GM19023 (cell line): Measurements from ENCODE around the gene COPS3.

Experiments
- ATAC-seq: cut with Tn5 transposase; IDR thresholded peaks from one replicate; pipeline ENCODE4 v1.9.1; 2021; ENCODE audit warnings: mild to moderate bottlenecking, moderate library complexity; ENCODE audit not compliant: unreplicated experiment

COPS3 gene

DNA sequence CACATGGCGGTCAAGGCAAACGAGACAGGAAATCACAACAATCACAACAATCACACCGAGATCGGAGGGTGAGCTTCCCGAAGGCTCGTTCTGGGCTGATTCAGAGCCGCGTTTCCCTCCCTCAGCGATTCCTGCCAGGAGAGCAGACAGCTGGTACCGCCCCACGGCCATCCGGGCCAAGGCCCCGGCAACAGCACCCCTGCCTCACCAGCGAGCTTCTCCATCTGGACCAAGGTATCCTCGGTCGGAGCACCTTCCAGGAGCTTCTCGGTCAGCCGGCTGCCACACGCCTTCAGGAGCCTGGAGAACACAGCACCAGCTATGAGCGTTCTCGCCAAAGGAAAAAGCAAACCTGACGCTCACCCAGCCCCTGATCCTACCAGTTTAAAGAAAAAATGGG lies 59.7 kb downstream of the COPS3 start:
- ATAC-seq = no peak

DNA sequence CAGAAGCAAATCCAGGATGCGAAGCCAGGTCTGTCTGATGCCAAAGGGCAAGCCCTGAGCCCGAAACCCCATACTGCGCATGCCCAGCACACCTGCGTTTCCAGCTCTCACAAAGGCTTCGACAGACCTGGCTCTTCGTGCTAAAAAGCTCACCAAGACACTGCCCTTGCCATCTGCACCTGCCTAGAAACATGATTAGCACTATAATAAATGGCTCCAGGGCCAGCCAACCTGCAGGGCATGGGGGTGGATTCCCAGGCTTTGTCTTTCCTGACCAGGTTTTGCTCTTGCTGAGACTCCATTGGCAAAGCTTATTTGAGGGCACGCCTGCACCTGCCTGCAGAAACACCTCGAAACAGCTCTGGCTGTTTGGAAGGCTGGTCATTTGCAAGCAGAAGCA lies 60.5 kb downstream of the COPS3 start:
- no peak for ATAC-seq

DNA sequence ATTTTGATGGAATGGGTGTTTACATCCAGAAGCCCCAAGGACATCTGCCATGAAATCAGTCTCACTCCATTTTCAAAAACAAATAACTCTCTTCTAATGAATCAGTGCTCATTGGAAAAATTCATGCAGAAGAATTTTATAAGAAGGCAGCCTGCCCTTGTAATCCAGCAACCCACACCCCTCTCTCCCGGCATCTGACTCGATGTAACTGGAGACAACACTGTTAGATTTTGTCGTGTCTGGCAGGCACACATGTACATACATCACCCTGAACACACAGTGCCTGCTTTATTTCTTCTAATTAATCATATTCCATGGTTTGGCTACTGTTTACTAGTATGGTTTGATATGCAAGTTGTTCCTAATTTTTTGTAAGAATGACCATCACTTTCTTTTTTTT lies 63.1 kb downstream of the COPS3 start:
- no peak for ATAC-seq

DNA sequence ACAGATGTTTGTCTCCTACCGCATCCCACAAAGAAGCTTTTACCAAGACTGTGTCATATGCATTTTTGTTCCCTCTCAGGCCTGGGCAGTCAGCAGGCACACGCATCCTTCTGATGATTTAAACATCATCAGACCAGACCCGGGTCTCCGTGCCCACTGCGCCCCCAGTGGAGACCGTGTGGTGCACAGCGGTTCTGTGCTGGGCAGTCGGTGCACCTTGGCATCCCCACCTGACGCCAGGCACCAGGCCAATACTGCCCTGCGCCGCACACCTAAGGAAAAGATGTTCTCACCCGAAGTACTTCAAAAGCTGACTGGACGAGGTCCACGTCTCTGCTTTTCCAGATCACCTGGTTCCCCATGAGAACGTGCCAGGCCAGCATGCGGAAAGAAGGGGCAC lies 64.3 kb downstream of the COPS3 start:
- no peak for ATAC-seq

DNA sequence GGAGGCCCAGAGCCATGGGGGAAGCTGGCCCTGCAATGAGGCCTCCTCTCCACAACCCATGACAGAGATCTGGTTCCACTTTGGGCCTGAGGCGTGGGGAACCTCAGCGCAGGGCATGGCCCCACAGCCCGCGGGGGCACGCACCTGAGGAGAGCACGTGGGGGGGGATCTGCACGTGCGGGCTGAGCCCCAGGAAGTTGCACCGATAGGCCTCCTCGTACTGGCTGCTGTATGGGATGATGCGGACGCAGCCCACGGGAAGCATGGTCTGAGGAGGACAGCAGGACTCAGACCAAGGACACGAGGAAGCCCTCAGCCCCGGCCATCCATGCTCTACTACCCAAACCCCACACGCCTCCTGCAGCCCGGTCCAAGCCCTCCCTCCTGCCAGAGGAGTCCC lies 64.8 kb downstream of the COPS3 start:
- ATAC-seq = no peak

DNA sequence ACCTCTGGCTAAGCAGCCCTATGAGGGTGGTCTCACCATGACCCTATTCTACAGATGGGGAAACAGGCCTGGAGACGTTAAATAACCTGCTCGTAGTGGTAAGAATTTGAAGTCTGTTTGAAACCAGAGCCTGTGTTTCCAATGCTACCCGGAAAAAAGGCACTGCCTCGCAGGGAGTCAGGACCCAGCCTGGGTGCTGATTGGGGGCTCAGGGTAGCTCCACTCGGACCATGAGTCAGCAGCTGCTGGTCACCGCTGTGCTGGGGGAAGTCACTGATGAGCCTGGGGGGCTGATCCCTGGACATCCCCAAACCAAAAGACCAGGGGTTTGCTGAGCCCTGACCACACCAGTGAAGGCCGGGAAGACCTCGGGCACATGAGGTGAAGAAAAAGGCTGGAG lies 65.5 kb downstream of the COPS3 start:
- ATAC-seq = no peak

DNA sequence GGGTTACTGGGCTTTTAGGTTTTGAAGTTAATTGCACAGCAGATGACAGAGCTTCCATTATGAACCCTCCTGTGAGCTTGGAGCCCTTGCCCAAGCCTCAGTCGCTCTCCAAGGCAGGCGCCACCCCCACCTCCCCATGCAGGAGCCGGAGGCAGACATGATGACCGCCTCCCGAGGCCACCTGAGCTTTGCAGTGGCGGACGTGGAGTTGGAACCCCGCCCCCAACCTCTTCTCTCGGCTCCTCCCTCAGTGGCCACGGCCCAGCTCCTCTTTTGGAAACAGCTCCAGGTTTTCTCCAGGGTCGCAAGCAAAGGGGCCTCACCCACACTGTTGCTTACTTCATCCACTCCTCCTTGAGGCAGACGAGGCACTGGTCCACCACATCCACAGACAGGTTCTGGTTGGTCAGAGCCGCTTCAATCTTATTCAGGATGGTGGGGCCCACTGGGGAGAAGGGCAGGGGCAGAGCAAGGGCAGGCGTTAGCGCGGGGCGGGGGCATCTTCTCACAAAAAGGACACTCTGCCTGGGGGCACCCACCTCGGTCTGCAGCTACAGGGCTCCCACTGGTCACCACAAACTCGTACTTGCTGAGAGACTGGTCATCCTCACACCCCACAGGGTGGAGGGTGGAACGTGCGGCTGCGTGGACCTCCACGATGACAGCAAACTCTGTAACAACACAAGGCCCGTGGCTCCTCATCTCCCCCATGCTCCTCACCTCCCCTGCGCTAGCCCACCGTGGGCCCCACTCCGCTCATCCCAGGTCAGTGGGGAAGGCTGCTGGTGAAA lies 66.2 kb downstream of the COPS3 start:
- ATAC-seq = no peak

DNA sequence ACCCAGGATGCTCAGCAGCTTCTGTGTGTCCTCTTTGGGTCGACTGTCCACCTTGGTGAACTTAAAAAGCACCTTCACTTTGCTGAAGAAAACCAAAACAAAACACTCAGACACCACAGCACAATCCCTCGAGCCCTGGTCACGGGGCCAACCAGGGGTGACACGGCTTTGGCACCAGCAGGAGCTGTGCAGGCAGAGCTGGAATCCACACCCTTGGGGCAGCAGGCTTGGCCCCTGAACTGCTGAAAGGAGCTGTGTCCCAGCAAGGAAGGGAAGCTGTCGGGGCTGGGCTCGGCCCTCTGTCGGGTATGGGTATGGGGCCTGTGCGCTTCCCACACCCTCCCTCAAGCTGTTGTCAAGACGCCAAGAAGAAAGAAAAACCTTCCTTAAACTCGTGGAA lies 67.3 kb downstream of the COPS3 start:
- ATAC-seq = no peak

DNA sequence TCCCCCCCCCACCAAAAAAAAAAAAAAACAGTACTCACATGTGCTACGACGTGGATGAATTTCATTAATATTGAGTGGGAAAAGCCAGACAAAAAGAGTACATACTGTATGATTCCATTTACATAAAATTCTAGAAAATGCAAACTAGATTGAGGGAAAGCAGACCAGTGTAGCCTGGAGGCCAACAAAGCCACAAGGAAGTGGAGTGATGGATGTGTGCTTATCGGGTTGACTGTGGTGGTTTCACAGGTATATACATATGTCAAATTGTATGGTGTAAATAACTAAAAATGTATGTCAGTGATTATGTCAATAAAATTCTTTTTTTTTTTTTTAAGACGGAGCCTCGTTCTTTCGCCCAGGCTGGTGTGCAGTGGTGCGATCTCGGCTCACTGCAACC lies 73.0 kb downstream of the COPS3 start:
- no peak for ATAC-seq

DNA sequence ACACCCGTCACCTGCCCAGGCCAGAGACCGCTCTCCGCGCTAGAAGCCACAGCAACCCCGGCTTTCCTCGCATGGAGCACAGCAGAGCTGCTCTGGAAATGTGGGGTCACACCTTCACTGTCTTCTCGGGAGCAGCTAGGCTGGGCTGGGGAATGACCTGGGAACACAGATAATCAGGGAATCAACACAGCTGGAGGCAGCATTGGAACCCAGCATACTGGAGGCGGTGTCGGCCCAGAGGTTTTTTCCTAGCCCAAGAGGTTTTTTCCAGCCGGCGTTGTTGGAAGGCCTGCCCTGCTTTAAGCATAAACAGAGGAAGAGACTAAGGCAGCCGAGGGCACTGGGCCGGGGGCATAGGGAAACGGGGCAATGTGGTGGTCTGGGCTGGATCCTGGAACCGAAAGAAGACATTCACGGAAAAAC lies 74.1 kb downstream of the COPS3 start:
- no peak for ATAC-seq

DNA sequence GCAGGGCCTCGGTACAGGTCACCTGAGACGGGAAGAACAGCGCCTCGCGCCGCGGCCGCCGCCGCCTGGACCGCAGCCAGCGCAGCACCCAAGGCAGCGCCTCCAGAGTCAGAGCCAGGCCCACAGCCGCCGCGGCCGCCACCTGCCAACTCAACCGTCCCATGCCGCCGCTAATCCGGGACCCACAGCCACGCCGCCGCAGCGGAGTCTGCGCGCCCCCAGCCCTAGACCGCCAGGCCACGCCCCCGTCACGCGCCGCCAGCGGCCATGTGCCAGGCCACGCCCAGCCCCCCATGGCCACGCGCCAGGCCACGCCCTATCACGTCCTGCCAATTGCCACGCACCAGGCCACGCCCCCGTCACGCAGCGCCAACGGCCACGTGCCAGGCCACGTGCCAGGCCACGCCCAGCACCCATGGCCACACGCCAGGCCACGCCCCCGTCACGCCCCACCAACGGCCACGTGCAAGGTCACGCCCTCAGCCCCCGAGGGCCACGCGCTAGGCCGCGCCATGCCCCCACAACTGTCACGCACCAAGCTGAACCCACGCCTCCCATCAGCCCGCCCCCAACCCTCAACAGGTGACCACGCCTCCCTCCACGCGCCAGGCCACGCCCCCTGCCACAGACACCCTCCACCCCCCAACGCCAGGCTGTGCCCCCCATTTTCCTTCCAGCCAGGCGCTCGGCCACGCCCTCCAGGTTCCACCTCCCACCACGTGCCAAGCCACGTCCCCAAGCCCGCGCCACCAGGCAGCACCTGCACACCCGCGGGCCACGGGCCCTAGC lies 74.7 kb downstream of the COPS3 start, which contains the start of gene PLD6:
TSS of gene PLD6 (minus strand) at position 210 of the 789 bp plus-strand sequence. CDS start at position 163, 47 bp downstream.
- ATAC-seq = peak; percentile 59

DNA sequence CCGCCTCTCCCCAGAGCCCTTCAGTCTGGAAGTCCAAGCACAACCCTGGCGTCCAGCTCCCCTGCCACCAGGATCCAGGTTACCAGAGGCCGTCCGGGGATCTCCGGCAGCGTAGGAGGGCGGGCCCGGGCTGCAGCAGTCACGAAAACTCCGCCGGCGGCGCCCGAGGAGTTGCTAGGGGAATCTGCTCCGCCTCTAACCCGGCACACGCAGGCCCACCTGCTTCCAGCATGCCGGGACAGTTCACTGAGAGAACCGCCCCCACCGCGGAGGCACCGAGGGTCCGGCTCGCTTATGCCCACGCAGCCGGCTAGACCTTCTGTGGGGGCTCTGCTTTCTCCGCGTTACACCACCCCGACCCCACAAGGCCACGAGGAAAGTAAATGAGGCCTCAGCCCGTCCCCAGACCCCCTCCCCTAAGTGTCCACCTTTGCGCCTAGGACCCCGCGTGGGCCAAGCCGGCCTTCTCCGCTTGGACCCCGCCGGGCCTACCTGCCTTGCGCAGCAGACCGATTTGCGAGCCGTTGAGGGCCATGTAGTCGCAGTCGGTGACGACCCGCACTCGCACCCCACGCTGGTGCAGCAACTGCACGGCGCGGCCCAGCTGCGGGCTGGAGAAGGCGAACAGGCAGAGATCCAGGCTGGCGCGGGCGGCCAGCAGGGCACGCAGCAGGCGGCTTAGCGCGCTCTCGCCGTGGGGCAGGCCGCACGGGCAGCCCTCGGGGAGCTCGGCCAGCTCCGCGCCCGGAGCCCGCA lies 75.5 kb downstream of the COPS3 start:
- peak; percentile 46 for ATAC-seq

DNA sequence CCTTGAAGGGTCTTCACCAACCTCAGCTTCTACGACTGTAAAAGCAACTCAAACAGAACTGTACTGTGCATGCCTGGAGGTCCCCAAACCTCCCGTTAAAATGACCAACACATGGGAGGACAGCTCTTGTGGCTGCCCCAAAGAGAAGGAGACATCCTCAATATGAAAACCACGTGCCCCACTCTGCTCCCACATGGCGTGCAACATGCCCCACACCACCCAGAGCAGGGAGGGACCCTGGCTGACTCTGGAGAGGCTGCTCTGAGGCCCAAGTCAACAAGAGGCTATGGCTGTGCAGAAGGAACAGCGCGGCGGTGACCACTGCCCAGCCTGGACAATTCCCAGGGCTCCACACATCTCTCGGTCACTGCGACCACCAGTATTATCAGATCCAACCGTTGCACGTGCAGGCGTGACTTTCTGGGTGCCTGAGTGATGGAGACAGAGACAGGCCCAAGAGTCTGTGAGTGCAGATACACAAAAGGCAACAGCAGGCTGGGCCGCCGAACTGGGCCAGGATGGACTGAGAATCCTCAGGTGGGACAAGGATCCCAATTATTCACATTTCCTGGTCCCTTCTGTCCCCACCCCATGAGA lies 76.3 kb downstream of the COPS3 start:
- no peak for ATAC-seq

DNA sequence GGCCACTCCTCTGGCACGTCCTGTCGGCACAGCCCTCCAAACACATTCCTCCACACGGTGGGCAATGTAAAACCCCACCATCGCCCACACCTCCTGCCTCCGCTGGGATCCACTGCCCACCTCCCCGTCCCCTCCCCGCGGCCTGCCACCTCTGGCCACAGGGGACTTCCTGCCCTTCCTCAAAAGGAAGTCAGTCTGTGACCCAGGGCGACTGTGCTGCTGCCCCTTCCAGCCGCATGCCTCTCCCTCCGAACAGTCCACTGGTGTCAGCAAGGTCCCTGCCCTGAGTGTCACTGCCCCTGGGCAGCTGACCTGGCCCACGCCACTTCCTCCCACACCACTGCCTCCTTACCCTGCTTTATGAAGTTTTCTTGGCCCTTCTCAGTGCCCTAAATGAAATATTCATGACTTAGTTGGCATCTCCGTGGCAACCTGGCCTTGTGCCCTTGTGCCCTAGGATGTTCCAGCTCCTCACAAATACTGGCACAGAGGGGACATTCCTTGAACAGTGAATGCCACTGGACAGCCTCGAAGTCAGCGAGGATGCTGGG lies 76.9 kb downstream of the COPS3 start:
- no peak for ATAC-seq

DNA sequence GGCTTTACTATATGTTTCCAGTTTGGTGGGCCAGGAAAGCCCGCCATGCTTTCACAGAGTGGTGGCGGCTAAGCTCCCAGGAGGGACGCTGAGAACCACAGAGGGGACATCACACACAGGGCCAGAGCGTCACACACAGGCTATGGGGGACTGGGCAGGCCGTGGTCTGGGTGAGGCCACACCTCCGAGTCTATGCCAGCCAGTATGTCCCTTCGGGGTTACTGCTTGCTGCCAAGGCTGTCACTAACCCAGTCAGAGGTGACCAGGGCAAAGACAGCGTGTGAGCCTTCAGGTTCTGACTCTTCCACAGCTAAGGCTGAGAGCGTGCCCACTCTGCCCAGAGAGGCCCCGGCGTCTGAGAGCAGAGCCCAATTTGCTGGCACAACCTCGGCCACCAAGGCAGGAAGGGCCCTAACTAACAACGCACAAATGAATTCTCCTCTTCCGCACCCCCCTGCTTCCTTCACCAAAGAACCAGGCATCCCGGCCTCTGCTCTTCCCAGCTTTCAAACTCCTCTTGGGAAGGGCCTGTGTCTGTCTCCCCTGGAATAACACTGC lies 77.8 kb downstream of the COPS3 start:
- ATAC-seq = no peak

DNA sequence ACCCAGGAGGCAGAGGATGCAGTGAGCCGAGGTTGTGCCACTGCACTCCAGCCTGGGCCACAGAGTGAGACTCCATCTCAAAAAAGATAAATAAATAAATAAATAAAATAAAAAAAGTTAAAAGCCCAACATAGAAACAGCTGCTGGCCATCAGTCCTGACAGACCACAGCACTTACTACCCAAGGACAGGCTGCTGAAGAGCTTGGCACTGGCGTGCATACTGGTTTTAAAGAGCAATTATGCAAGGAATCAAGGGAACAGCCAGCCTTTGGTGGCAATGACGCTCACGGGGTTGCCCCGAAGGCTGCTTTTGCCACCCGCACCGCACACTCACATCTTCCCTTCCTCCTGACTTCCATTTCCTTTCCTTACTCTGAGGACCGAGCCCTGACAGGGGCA lies 79.1 kb downstream of the COPS3 start:
- ATAC-seq = no peak

DNA sequence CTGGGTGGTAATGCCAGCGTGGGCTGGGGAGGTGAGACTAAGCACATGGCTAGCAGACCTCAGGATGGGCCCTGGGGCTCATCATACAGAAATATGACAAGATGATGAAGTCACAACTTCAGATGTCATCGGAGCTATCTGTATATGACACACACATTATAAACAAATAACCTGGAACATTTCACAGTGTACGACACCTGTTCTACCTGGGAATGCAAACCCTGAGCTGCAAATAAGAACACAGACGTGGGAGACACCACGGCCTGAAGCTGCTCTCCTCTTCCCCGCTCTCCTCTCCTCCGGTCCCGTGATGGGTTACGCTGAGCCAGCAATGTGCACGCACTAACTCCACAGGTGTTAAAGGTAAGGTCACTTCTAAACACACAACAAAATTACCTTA lies 79.8 kb downstream of the COPS3 start:
- ATAC-seq = no peak

DNA sequence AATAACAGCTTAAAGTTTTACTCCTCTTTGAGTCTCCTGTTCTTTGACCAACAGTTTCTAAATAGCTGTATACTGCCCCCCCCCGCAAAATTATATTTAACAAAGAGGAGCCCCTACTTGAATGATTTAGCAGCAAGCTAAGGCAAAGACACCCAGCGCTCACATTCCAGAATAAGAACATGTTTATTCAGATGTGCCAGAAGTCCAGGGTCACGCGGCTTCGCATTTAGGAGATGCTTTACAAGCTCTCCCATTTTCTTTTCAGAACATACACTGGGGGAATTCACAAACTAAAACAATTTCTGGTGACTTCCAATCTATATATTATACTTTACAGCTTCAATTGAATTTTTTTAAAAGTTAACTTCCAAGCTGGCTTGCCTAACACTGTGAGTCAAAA lies 80.2 kb downstream of the COPS3 start:
- ATAC-seq = no peak

DNA sequence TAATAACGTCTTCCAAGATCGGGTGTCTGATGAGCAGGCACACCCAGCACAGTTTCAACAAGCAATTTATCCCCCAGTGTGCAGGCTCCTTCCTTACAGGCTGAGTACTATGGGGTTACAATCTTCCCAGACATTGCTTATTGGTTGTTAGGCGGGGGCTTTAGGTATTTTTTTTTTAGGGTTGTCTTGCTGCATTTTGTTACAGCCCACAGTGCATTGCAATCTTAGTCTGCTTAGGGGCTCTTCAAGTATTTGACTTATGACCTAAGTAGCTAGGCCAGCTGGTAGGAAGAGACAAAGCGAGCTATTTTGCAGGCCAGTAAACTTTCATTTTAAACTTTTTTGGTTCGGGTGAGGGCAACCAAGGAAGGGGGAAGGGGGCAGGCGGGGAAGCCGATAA lies 80.7 kb downstream of the COPS3 start:
- ATAC-seq = no peak

DNA sequence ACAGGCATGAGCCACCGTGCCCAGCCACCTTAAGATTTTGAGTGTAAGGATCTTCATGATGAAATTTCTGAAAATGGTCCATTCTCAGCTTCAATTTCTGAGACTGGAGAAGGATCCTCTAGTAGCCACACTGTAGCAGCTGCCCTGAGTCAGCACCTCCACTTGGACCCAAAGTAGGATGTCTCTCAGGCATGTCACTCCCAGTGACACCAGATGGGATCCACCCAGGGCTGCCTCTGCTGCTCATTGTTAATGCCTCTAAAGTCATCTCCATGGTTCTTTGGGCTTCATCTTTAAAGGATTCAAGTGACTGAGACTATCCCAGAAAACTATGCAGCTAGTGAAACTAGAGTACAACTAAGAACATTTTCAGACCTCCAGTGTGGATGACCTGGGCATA lies 82.8 kb downstream of the COPS3 start:
- ATAC-seq = no peak

DNA sequence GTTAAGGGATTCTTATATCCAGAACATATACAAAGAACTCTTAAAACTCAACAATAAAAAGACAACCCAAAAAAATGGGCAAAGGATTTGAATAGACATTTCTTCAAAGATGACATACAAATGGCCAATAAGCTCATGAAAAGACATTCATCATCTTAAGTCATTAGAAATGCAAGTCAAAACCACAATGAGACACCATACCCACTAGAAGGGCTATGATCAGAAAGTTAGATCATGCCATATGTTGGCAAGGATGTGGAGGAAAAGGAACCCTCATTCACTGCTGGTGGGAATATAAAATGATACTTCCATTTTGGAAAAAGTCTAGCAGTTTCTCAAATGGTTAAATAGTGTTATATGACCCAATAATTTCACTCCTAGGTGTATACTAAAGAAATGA lies 84.3 kb downstream of the COPS3 start:
- no peak for ATAC-seq
